Measurements from ENCODE around the gene IFT88. TPM values are rescaled to one million over a fixed set of nuclear protein-coding genes. Genes with fewer than 3 reads are reported as not detected.

Gene IFT88
- 5.8 TPM for total RNA-seq
- long read RNA-seq, partial matches to known transcripts, result 0 of 4 reads
- long read RNA-seq, other reads (novel, unspliced or antisense), result 2 of 4 reads

GRCh38 chr13:20566898-20567874, at the start of gene IFT88:
TSS of gene IFT88 (plus strand) at chr13:20567157. CDS start at chr13:20574386, 7,229 bp downstream.
- ATAC-seq (peak; percentile 99), DNase-seq (ENCODE audit: missing footprints) (peak; percentile 96)

DNA sequence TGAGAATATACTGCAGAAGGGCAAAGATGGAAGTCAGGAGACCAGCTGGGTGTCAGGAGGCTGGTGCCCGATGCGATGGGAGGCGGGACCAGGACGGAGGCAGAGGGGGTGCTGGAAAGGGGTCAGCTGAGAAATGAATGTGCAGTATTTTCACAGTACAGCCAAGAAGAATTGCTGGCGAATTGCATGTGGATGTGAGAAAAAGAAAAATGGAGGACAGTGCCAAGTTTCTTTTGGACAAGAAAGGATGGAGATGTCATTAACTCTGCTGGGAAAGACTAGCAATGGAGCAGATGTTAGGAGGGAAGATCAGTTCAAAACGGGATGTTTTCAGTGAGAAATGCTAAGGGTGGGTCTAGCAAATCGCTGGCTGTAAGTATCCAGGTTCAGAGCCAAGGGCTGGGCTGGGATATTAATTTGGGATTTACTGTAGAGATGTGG, 48.3 kb upstream of the IFT88 start:
- intact Hi-C loops (cut with DNase I), result no loop called here
- ATAC-seq (peak; percentile 81), DNase-seq (ENCODE audit: missing footprints) (no peak)

More at GRCh38 chr13:20566898-20567874, at the start of gene IFT88:
- intact Hi-C loops (cut with DNase I), result loop anchor here (1.0 to 2.0 kb wide), 2 partner anchors 40 to 72 kb away; no protein-coding TSS in a partner anchor

GRCh38 chr13:20519875-20520274, 47.1 kb upstream of the IFT88 start:
- DNase-seq (ENCODE audit: missing footprints), result no peak
- intact Hi-C loops (cut with DNase I), result no loop called here
- no peak for ATAC-seq

- ATAC-seq (no peak), DNase-seq (ENCODE audit: missing footprints) (no peak)
- intact Hi-C loops (cut with DNase I), result no loop called here
Observed at GRCh38 chr13:20521364-20522115, 45.4 kb upstream of the IFT88 start.

DNA sequence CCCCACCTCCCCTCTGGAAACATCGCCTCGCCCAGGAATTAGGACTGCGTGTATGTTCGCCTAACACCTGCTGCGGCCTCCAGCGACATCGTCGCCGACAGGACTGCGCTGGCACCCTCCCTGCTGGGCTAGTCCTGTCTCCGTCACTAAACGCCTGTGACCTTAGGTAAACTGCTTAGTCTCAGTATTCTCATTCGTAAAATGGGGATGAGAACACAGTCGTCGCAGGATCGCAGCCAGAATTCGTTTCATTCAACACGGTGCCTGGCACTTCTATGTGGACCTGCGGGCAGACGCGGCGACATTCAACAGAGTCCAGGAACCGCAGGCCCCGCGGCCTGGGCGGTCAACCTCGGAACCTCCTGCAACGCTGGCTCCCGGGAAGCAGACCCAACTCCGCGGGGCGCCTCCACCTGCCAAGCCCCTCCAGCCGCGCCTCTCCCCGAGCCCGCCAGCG, 41.8 kb upstream of the IFT88 start:
- no peak for DNase-seq (ENCODE audit: missing footprints)
- intact Hi-C loops (cut with DNase I), result no loop called here
- ATAC-seq, result peak; percentile 15

GRCh38 chr13:20525601-20526544, 41.1 kb upstream of the IFT88 start, which contains the start of gene CRYL1:
TSS of gene CRYL1 (minus strand) at chr13:20525857. CDS start at chr13:20525794, 63 bp downstream.
- ATAC-seq (peak; percentile 97), DNase-seq (ENCODE audit: missing footprints) (peak; percentile 92)
- intact Hi-C loops (cut with DNase I), result loop anchor here (2.0 kb wide), 1 partner anchor 41 kb away; the partner anchor contains the start of gene IFT88

GRCh38 chr13:20526664-20527063, 40.3 kb upstream of the IFT88 start:
- ATAC-seq, result no peak
- DNase-seq (ENCODE audit: missing footprints), result no peak
- intact Hi-C loops (cut with DNase I), result loop anchor here (2.0 kb wide), 1 partner anchor 40 kb away; the partner anchor contains the start of gene IFT88

DNA sequence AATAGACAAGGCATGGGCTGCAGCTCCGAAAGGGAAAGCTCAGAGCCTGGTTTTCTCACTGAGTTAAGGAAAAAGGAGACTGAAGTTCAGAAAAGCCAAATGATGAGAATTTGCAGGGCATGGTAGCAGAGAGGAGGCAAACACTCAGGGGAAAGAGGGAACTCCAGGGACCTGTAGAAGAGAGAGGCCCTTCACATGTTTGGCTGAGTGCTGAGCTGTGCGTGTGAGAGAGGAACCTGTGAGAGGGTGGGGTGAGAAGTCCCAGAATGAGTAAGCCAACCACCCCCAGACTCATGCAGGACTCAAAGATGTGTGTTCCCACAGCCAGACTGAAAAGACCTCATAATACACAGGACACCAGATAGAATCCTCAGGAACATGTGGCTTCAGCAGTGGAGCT, 38.5 kb upstream of the IFT88 start:
- DNase-seq (ENCODE audit: missing footprints) (no peak), ATAC-seq (no peak)
- intact Hi-C loops (cut with DNase I), result no loop called here

DNA sequence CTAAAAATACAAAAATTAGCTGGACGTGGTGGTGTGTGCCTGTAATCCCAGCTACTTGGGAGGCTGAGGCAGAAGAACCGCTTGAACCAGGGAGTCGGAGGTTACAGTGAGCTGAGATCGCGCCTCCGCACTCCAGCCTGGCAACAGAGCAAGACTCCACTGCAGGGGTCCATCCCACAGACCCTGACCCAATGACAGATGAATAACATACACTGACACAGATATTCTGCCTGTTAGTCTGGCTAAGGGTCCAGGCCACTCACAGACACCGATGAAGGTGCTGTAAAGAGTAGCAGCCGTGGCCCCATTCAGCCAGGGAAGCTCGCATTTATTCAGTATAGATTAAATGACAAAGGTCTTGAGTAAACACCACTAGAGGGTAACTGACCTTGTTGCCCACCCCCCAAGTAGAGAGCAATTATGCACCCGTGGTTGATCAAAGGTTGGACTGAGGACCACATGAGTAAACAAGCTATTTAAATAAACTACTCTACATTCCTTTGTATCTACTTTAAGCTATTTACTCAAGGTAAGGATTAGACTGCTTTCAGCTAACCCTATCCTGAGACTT, 32.8 kb upstream of the IFT88 start:
- ATAC-seq, result no peak

DNA sequence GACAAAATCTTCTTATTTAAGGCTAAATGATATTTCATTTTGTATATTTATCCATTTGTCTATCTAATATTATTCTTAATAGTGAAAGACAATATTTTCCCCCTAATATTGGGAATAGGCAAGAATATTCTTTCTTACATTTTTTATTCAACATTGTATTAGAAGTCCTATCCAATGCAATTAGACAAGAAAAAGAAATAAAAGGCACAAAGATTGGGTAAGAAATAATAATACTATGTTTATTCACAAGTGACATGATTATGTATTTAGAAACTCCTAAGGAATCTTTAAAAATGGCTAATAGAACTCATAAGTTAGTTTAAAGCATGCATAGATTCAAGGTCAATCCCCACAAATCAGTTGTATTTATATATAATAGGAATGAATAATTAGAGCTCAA, 30.0 kb upstream of the IFT88 start:
- ATAC-seq (no peak), DNase-seq (ENCODE audit: missing footprints) (no peak)
- intact Hi-C loops (cut with DNase I), result no loop called here

More for the DNA sequence above, 32.8 kb upstream of the IFT88 start:
- intact Hi-C loops (cut with DNase I), result no loop called here
- no peak for DNase-seq (ENCODE audit: missing footprints)

- intact Hi-C loops (cut with DNase I), result no loop called here
- DNase-seq (ENCODE audit: missing footprints) (no peak), ATAC-seq (peak; percentile 52)
Observed at GRCh38 chr13:20544201-20544923, 22.6 kb upstream of the IFT88 start.

DNA sequence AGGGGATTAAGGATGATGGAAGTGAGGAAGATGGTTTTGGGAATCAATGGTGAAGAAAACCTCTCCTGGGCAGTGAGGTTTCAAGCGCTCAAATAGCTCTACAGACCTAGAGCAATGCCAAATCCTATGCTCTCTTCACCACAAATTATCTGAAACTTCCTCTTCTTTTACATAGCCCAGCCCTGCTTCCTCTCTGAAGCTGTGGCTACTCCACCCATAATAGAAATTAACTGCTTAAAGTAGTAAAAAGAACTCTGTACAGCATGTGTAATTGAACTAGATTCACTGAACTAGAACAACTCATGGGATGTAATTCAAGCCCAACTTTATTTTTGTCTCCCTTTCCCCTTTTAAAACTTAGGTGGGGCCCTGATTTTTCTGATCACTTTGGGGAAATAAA, 20.4 kb upstream of the IFT88 start:
- intact Hi-C loops (cut with DNase I), result no loop called here
- DNase-seq (ENCODE audit: missing footprints) (no peak), ATAC-seq (no peak)

DNA sequence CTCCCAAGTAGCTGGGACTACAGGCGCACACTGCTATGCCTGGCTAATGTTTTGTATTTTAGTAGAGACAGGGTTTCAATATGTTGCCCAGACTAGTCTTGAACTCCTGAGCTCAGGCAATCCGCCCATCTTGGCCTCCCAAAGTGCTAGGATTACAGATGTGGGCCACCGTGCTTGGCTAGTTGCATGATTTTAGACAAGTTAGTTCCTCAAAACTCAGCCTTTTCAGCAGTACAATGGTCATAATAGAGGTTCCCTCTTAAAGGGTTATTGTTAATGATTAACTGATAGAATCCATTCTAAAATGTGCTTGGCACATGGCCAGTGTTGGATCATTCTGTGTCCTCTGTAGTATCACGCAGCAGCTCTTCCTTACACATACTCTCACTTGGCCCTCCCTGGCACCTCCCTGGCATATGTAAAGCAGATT, 19.5 kb upstream of the IFT88 start:
- DNase-seq (ENCODE audit: missing footprints) (no peak), ATAC-seq (no peak)
- intact Hi-C loops (cut with DNase I), result no loop called here

DNA sequence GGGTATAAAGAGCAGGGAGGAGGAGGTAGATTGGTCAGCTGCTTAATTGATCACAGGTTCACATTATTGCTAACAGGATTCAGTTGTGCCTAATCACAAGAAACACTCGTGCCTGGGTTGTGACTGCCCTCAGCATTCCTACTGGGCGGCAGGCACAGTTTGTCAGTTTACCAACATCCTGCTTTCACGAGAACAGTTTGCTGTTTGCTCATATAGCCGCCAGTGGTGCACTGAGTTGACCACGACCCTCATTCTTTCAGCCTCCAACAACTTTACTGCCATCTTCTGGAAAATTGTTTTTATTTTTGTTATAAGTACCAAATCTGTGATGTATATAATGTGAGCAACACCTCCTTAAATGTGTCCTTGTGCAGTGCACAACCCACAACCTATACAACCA, 16.2 kb upstream of the IFT88 start:
- ATAC-seq, result no peak
- DNase-seq (ENCODE audit: missing footprints), result peak; percentile 34
- intact Hi-C loops (cut with DNase I), result no loop called here

DNA sequence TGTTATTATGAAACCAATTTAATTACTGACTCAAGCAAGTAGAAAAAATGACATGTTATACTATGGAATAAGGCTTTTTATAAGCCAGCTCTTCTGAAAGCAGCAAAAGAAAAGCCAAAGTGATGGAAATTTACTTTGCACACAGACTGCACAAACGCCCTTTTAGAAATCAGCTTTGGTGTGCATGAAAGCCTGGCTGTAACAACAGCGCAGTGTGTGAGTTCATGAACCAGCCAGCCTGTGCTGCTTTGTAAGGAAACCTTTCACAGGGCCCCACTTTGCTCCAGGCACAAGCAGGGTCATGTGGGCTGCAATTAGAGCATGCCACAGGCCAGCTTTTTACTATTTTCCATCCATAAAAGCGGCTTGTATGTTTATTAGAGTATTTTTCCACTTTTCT, 13.6 kb upstream of the IFT88 start:
- intact Hi-C loops (cut with DNase I), result no loop called here
- no peak for ATAC-seq
- DNase-seq (ENCODE audit: missing footprints), result no peak

DNA sequence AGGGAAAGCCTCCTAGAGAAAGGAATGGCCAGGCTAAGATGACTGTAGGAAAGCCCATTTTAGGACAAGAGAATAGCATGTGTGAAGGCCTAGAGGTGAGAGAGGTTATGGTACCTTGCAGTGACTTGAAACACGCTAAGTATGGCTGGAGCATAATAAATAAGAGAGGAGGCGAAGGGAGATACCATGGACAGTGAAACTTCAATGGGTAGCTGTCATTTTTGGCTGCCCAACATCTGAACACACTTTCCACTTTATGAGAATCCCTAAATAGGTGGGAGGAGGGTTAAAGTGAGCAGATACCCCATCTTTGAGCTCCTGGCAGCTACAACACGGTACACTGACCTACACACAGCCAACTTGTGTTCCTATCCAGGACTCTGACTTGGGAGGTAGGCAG, 8.0 kb upstream of the IFT88 start:
- no peak for DNase-seq (ENCODE audit: missing footprints)
- no peak for ATAC-seq

More for the DNA sequence above, 8.0 kb upstream of the IFT88 start:
- intact Hi-C loops (cut with DNase I), result no loop called here

Measured in Right ventricle myocardium inferior (tissue), 1 donor.